ENCODE data around the gene DAAM2. TPM values are rescaled to one million over a fixed set of nuclear protein-coding genes. Genes with fewer than 3 reads are reported as not detected.

The DAAM2 gene
- total and polyA plus RNA-seq, 2 donors (not counting 3 experiments of a cell fraction or from before 2014, with no cell fraction given) = 0.42 to 0.44 TPM

- H3K9me1 ChIP-seq (replicated peaks; ENCODE audit: control insufficient read depth, extremely low read depth, insufficient read depth, low read length) = no peaks in the 10 kb centered on the region
- no peak overlapping the region for H3K9ac ChIP-seq (replicated peaks; ENCODE audit: extremely low read depth, insufficient read depth, low read length)
- no peaks in the 10 kb centered on the region for H3K27me3 ChIP-seq (ENCODE audit: control insufficient read depth in 2 of 2, insufficient read depth in 2 of 2, low read length in 2 of 2)
- H3K4me2 ChIP-seq (ENCODE audit: insufficient read depth, low read length) = no peak overlapping the region
- no peak overlapping the region for H3K27ac ChIP-seq (ENCODE audit: insufficient read depth, low read depth, low read length)
- no TSS peak for BruUV-seq (replicated peaks)
- H4K20me1 ChIP-seq (replicated peaks; ENCODE audit: control insufficient read depth, extremely low read depth, insufficient read depth, low read length) = no peaks in the 10 kb centered on the region
- POLR2A ChIA-PET = no interaction called here
- TF ChIP-seq EZH2 (IDR thresholded peaks at IDR 0.05; ENCODE audit: borderline replicate concordance, low read depth, low read length, severe bottlenecking) (no peak), POLR2A (IDR thresholded peaks at IDR 0.05; ENCODE audit: low read depth, low read length) (no peak), GATA2 (IDR thresholded peaks at IDR 0.05; ENCODE audit: insufficient read depth, insufficient read length, low read depth, low read length) (no peak), JUN (IDR thresholded peaks at IDR 0.05; ENCODE audit: borderline replicate concordance, insufficient read depth, insufficient read length, low read depth) (no peak), MAX (IDR thresholded peaks at IDR 0.05; ENCODE audit: insufficient read depth, insufficient read length) (no peak), MYC (IDR thresholded peaks at IDR 0.05; ENCODE audit: low read depth, low read length) (no peak), POLR2AphosphoS5 (IDR thresholded peaks at IDR 0.05; ENCODE audit: insufficient read depth, low read depth, low read length) (no peak), FOS (IDR thresholded peaks at IDR 0.05; ENCODE audit: borderline replicate concordance, insufficient read depth, low read length) (no peak), CTCF (IDR thresholded peaks at IDR 0.05; ENCODE audit: extremely low read depth in 1 of 2, insufficient read depth in 1 of 2, low read depth in 1 of 2, low read length in 2 of 2) (no peak)
- FAIRE-seq (no peak), DNase-seq (ENCODE audit: low read depth, low spot score) (no peak)
- no peak overlapping the region for H2AFZ ChIP-seq (ENCODE audit: low read depth, low read length)
- peaks cover 4% of the 10 kb centered on the region for H3K4me1 ChIP-seq (ENCODE audit: control insufficient read depth, extremely low read depth, insufficient read depth, low read length)
- no peaks in the 10 kb centered on the region for H3K9me3 ChIP-seq (replicated peaks; ENCODE audit: control insufficient read depth, insufficient read depth, low read length)
- dilution Hi-C loops (cut with MboI; ENCODE audit: extremely low pct_ligation_motif_present, low sequenced_read_pairs) = no loop called here
- H3K79me2 ChIP-seq (ENCODE audit: control insufficient read depth, insufficient read depth, low read length) = no peaks in the 10 kb centered on the region
- intact Hi-C loops (cut with micrococcal nuclease) = loop anchor here (5.0 kb wide), 1 partner anchor 101 kb away; the partner anchor contains the start of gene DAAM2
- CTCF ChIA-PET = interaction anchor here (0.6 to 13.2 kb wide), 12 partner anchors 11 to 540 kb away, joined by 3 to 313 read pairs (median 4); no protein-coding TSS in a partner anchor
- H3K36me3 ChIP-seq (ENCODE audit: control insufficient read depth in 2 of 2, extremely low read depth in 1 of 2, insufficient read depth in 2 of 2, low read length in 2 of 2) = no peaks in the 10 kb centered on the region
- no peak overlapping the region for H3K4me3 ChIP-seq (replicated peaks in 1 of 3; ENCODE audit: insufficient read depth in 1 of 3, low read depth in 1 of 3, low read length in 3 of 3)
Observed at GRCh38 chr6:39893286-39893685, 101.1 kb downstream of the DAAM2 start.
